Mesendoderm (in vitro differentiated cells): Measurements from ENCODE around the gene ZMIZ2.
"Not testable (repeated sequence)": the region's sequence is repeated elsewhere in the genome, so short reads cannot be mapped to it uniquely, and the experiment has no call there.

Experiments
- DNase-seq: peaks from one replicate; pipeline ENCODE4 v3.0.0; 2013
- H2AK5ac ChIP-seq: 2 replicates; pipeline ENCODE4 v1.6.1; 2013; ENCODE audit warnings: low read length, inconsistent platforms
- H2BK120ac ChIP-seq: 2 replicates; pipeline ENCODE4 v1.6.1; 2013; ENCODE audit warnings: low read depth, mild to moderate bottlenecking, low read length, moderate library complexity, mixed read lengths
- H2BK15ac ChIP-seq: replicated peaks from 2 replicates; pipeline ENCODE4 v1.6.1; 2013; ENCODE audit warnings: low read depth, mild to moderate bottlenecking, moderate library complexity
- H2BK5ac ChIP-seq: 2 replicates; pipeline ENCODE4 v1.6.1; 2013; ENCODE audit warnings: low read length, inconsistent platforms
- H3K18ac ChIP-seq: 2 replicates; pipeline ENCODE4 v1.6.1; 2013; ENCODE audit warnings: mild to moderate bottlenecking, low read length, mixed read lengths
- H3K23ac ChIP-seq: one replicate; pipeline ENCODE4 v1.6.1; 2013; ENCODE audit warnings: low read length
- H3K27ac ChIP-seq: 2 replicates; pipeline ENCODE4 v1.5.1; 2013; ENCODE audit warnings: low read depth, mild to moderate bottlenecking, inconsistent platforms, low read length, moderate library complexity
- H3K27me3 ChIP-seq: 2 replicates; pipeline ENCODE4 v1.6.1; 2013; ENCODE audit warnings: low read length, control low read depth, mild to moderate bottlenecking, inconsistent platforms; ENCODE audit not compliant: insufficient read depth, poor library complexity
- H3K36me3 ChIP-seq: 2 replicates; pipeline ENCODE4 v1.6.1; 2013; ENCODE audit warnings: low read length, inconsistent platforms; ENCODE audit not compliant: control insufficient read depth, insufficient read depth
- H3K4ac ChIP-seq: one replicate; pipeline ENCODE4 v1.6.1; 2013; ENCODE audit warnings: low read depth, mild to moderate bottlenecking, low read length, moderate library complexity
- H3K4me1 ChIP-seq: 2 replicates; pipeline ENCODE4 v1.6.1; 2013; ENCODE audit warnings: low read depth, low read length, inconsistent platforms; ENCODE audit not compliant: control insufficient read depth
- H3K4me2 ChIP-seq: 2 replicates; pipeline ENCODE4 v1.6.1; 2013; ENCODE audit warnings: low read length
- H3K4me3 ChIP-seq: 2 replicates; pipeline ENCODE4 v1.5.1; 2013; ENCODE audit warnings: mild to moderate bottlenecking, low read length
- H3K56ac ChIP-seq: one replicate; pipeline ENCODE4 v1.6.1; 2013; ENCODE audit warnings: low read length
- H3K79me1 ChIP-seq: 2 replicates; pipeline ENCODE4 v1.6.1; 2013; ENCODE audit warnings: low read length, inconsistent platforms
- H3K79me2 ChIP-seq: 2 replicates; pipeline ENCODE4 v1.6.1; 2013; ENCODE audit warnings: mild to moderate bottlenecking, low read length; ENCODE audit not compliant: control insufficient read depth, insufficient read depth
- H3K9ac ChIP-seq: 2 replicates; pipeline ENCODE4 v1.6.1; 2013; ENCODE audit warnings: low read length, inconsistent platforms
- H4K5ac ChIP-seq: one replicate; pipeline ENCODE4 v1.6.1; 2013; ENCODE audit warnings: low read length
- H4K8ac ChIP-seq: one replicate; pipeline ENCODE4 v1.6.1; 2013; ENCODE audit warnings: low read depth, mild to moderate bottlenecking, control low read depth, low read length, moderate library complexity
- WGBS: extraction: QIAGEN DNeasy Blood & Tissue Kit; methylation state at CpG from one replicate; pipeline ENCODE4 v1.1.7; 2013; ENCODE audit warnings: low lambda C conversion rate, missing lambda C conversion rate; ENCODE audit not compliant: insufficient coverage; ENCODE audit errors: extremely low coverage; 5-methylcytosine and 5-hydroxymethylcytosine counted together

Gene ZMIZ2

DNA sequence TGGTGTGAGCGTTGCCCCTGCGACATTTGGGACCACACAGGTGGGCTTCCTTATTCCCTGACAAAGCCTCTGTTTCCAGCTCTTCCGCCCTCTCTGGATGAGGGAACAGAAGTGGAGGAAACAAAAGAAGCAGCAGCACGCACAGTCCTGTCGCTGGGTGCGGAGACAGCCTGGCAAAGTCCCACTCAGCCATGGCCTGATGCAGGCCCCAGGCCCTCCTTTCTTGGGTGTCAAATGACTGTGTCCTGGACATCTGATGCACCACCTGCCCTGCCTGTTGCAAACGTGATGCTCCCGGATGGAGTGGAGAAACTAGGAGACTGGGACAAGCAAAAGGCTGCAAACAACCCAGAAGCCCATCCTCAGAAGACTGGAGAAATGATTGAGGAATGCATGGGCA is 20.7 kb downstream of the ZMIZ2 start:
- no peak overlapping the region for H3K27ac ChIP-seq

DNA sequence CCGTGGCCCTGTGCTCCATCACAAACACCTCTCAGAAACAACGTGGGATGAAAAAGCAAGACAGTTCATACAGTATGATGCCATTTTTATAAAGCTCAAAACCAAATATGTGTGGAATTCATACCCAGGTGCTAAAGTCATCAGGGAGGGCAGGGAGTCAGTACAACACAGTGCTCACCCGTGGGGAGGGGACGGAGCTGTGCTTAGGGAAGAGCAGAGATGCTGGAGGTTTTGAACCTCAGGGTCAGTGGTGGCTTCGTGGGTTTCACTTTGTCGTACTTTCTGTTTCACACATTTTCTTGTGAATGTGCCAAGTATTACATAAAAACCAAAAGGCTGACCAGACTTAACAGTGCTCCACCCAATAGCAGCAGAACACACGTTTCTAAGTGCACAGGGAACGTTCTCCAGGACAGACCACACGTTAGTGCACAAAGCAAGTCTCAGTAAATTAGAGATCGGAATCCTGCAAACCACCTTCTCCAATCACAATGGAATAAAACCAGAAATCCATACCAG is 21.2 kb downstream of the ZMIZ2 start:
- no peak for DNase-seq
- no peak overlapping the region for H3K4ac ChIP-seq
- no peak overlapping the region for H3K4me3 ChIP-seq
- H3K56ac ChIP-seq, result no peak overlapping the region
- WGBS, result no CpG with 5 or more reads among the region's 10 CpGs
- H4K5ac ChIP-seq, result no peak overlapping the region
- no peak overlapping the region for H2AK5ac ChIP-seq
- H3K9ac ChIP-seq, result no peak overlapping the region
- H3K36me3 ChIP-seq, result peaks cover 9% of the 10 kb centered on the region
- no peaks in the 10 kb centered on the region for H3K79me1 ChIP-seq
- no peak overlapping the region for H2BK15ac ChIP-seq
- no peak overlapping the region for H2BK5ac ChIP-seq
- H3K4me1 ChIP-seq, result no peaks in the 10 kb centered on the region
- H3K23ac ChIP-seq, result no peak overlapping the region
- H3K18ac ChIP-seq, result no peak overlapping the region
- no peak overlapping the region for H4K8ac ChIP-seq
- H3K27me3 ChIP-seq, result no peaks in the 10 kb centered on the region
- H3K79me2 ChIP-seq, result no peaks in the 10 kb centered on the region
- H3K27ac ChIP-seq, result no peak overlapping the region
- no peak overlapping the region for H3K4me2 ChIP-seq
- H2BK120ac ChIP-seq, result no peak overlapping the region

More for the DNA sequence above, 20.7 kb downstream of the ZMIZ2 start:
- no CpG with 5 or more reads among the region's 8 CpGs for WGBS
- no peak overlapping the region for H3K4me2 ChIP-seq
- no peak overlapping the region for H2BK15ac ChIP-seq
- H3K4ac ChIP-seq, result no peak overlapping the region
- H2BK120ac ChIP-seq, result no peak overlapping the region
- H3K36me3 ChIP-seq, result peaks cover 12% of the 10 kb centered on the region
- no peaks in the 10 kb centered on the region for H3K27me3 ChIP-seq
- no peaks in the 10 kb centered on the region for H3K79me2 ChIP-seq
- H3K56ac ChIP-seq, result no peak overlapping the region
- no peak for DNase-seq
- H3K4me1 ChIP-seq, result no peaks in the 10 kb centered on the region
- no peak overlapping the region for H3K4me3 ChIP-seq
- H3K18ac ChIP-seq, result no peak overlapping the region
- no peak overlapping the region for H3K23ac ChIP-seq
- no peaks in the 10 kb centered on the region for H3K79me1 ChIP-seq
- H2BK5ac ChIP-seq, result no peak overlapping the region
- no peak overlapping the region for H2AK5ac ChIP-seq
- no peak overlapping the region for H4K8ac ChIP-seq
- H3K9ac ChIP-seq, result no peak overlapping the region
- no peak overlapping the region for H4K5ac ChIP-seq

DNA sequence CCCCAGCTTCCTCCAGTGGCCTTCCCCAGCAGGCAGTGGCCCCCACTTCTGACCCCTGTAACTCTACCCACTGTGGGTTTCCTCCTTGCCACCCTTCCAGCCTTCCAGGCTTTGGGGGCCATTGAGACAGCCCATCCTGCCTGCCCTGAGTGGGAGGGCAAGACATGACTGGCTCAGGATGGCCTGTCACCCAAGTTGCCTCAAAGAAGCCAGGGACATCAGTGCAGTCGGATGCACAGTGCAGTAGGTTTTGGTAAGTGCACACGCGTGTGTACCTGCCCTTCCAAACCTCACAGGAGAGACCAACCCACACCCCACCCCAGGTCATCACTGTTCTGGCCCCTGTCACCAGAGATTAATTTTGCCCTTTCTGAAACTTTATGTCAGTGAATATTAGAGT is 22.7 kb downstream of the ZMIZ2 start:
- Histone ChIP-seq H3K56ac (no peak overlapping the region), H3K79me2 (no peaks in the 10 kb centered on the region), H3K36me3 (peaks cover 5% of the 10 kb centered on the region), H2BK120ac (no peak overlapping the region), H4K8ac (no peak overlapping the region), H3K27me3 (no peaks in the 10 kb centered on the region), H3K79me1 (no peaks in the 10 kb centered on the region), H3K4ac (no peak overlapping the region), H3K23ac (no peak overlapping the region), H2BK5ac (no peak overlapping the region), H3K4me3 (no peak overlapping the region), H3K4me2 (no peak overlapping the region), H3K9ac (no peak overlapping the region), H4K5ac (no peak overlapping the region), H3K18ac (no peak overlapping the region), H2AK5ac (no peak overlapping the region), H3K4me1 (no peaks in the 10 kb centered on the region), H2BK15ac (no peak overlapping the region), H3K27ac (no peak overlapping the region)
- WGBS, result no CpG with 5 or more reads among the region's 3 CpGs
- no peak for DNase-seq

DNA sequence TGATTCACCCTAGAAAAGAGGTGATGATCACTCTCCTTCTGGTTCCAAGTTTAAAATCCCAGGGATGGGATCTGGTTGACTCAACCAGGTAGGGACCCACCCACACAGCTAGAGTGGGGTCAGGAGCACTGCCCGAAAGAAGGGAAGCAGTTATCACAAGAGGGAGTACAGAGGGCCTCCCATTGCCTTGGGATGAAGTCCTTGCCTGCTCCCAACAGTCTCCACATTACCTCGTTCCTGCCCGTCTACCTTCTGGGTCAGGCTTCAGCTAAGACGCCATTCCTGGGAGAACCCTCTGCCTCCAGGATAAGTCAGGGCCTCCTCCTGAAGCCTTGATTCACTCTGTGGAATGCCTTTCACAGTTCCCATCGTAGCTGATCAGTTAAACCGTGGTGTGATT is 23.8 kb downstream of the ZMIZ2 start:
- Histone ChIP-seq H2BK15ac (no peak overlapping the region), H3K79me1 (no peaks in the 10 kb centered on the region), H2BK120ac (no peak overlapping the region)

DNA sequence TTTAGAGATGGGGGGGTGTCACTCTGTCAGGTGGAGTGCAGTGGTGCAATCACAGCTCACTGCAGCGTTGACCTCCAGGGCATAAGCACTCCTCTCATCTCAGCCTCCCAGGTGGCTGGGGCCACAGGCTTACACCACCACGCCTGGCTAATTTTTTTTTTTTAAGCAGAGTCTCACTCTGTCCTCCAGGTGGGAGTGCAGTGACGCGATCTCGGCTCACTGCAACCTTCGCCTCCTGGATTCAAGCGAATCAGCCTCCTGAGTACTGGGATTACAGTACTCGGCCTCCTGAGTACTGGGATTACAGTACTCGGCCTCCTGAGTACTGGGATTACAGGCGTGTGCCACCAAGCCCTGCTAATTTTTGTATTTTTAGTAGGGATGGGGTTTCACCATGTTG is 24.2 kb downstream of the ZMIZ2 start:
- no peaks in the 10 kb centered on the region for H3K27me3 ChIP-seq
- no peak overlapping the region for H3K56ac ChIP-seq
- peak; percentile 59 for DNase-seq
- H4K8ac ChIP-seq, result no peak overlapping the region
- H3K27ac ChIP-seq, result no peak overlapping the region
- H3K36me3 ChIP-seq, result no peaks in the 10 kb centered on the region
- no peaks in the 10 kb centered on the region for H3K4me1 ChIP-seq
- H3K9ac ChIP-seq, result no peak overlapping the region
- no peak overlapping the region for H3K18ac ChIP-seq
- H2BK15ac ChIP-seq, result no peak overlapping the region
- WGBS, result no CpG with 5 or more reads among the region's 10 CpGs
- no peak overlapping the region for H3K23ac ChIP-seq
- no peak overlapping the region for H3K4me3 ChIP-seq
- H3K79me2 ChIP-seq, result no peaks in the 10 kb centered on the region
- no peak overlapping the region for H2BK120ac ChIP-seq
- no peaks in the 10 kb centered on the region for H3K79me1 ChIP-seq
- H3K4me2 ChIP-seq, result no peak overlapping the region
- no peak overlapping the region for H2BK5ac ChIP-seq
- H4K5ac ChIP-seq, result no peak overlapping the region
- no peak overlapping the region for H3K4ac ChIP-seq
- no peak overlapping the region for H2AK5ac ChIP-seq

More for the DNA sequence above, 23.8 kb downstream of the ZMIZ2 start:
- WGBS, result no CpG with 5 or more reads among the region's 6 CpGs
- no peak overlapping the region for H3K4me3 ChIP-seq
- H3K36me3 ChIP-seq, result peaks cover under 1% of the 10 kb centered on the region
- no peaks in the 10 kb centered on the region for H3K27me3 ChIP-seq
- H4K8ac ChIP-seq, result no peak overlapping the region
- no peak overlapping the region for H3K4ac ChIP-seq
- no peak overlapping the region for H2AK5ac ChIP-seq
- DNase-seq, result no peak
- no peak overlapping the region for H3K9ac ChIP-seq
- no peak overlapping the region for H3K27ac ChIP-seq
- H3K23ac ChIP-seq, result no peak overlapping the region
- H4K5ac ChIP-seq, result no peak overlapping the region
- H3K4me1 ChIP-seq, result no peaks in the 10 kb centered on the region
- H2BK5ac ChIP-seq, result no peak overlapping the region
- no peak overlapping the region for H3K4me2 ChIP-seq
- H3K79me2 ChIP-seq, result no peaks in the 10 kb centered on the region
- no peak overlapping the region for H3K18ac ChIP-seq
- H3K56ac ChIP-seq, result no peak overlapping the region

DNA sequence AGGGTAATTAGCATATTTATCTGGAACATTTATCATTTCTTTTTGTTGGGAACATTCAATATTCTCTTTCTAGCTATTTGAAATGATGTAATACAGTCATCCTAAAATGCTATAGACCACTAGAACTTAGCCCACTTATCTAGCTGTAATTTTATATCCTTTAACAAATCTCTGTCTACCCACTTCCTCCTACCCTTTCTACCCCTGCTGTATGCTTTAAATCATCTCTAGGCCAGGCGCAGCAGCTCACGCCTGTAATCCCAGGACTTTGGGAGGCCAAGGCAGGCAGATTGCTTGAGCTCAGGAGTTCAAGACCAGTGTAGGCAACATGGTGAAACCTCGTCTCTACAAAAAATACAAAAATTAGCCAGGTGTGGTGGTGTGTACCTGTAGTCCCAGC is 25.8 kb downstream of the ZMIZ2 start:
- not testable (repeated sequence) for H3K4me3 ChIP-seq, H3K56ac ChIP-seq, H3K36me3 ChIP-seq, H3K23ac ChIP-seq, H2BK5ac ChIP-seq, H2BK15ac ChIP-seq, H3K4me1 ChIP-seq, H4K5ac ChIP-seq, H3K18ac ChIP-seq, H4K8ac ChIP-seq, DNase-seq, H3K9ac ChIP-seq, H2AK5ac ChIP-seq, H2BK120ac ChIP-seq, H3K79me1 ChIP-seq, H3K4ac ChIP-seq, H3K27me3 ChIP-seq, H3K79me2 ChIP-seq, H3K27ac ChIP-seq, H3K4me2 ChIP-seq
- WGBS, result no CpG with 5 or more reads among the region's 3 CpGs
